GM18526 (cell line): ENCODE measurements around the gene NDUFAF2.

ENCODE experiments used
- POLR2A ChIP-seq: IDR thresholded peaks from 3 replicates; pipeline ENCODE4 v1.6.1; 2011; ENCODE audit not compliant: insufficient read length; ENCODE audit errors: extremely low read depth

The NDUFAF2 gene

GRCh38 chr5:61168951-61169350, 223.9 kb downstream of the NDUFAF2 start:
- TF ChIP-seq POLR2A = no peak

- TF ChIP-seq POLR2A = no peak
Observed at GRCh38 chr5:61171479-61171878, 226.5 kb downstream of the NDUFAF2 start.

GRCh38 chr5:61176631-61177030, 231.6 kb downstream of the NDUFAF2 start:
- no peak for TF ChIP-seq POLR2A

GRCh38 chr5:61177070-61177469, 232.1 kb downstream of the NDUFAF2 start:
- no peak for TF ChIP-seq POLR2A

GRCh38 chr5:61177716-61178115, 232.7 kb downstream of the NDUFAF2 start:
- no peak for TF ChIP-seq POLR2A

GRCh38 chr5:61178702-61179101, 233.7 kb downstream of the NDUFAF2 start:
- no peak for TF ChIP-seq POLR2A

GRCh38 chr5:61180886-61181285, 235.9 kb downstream of the NDUFAF2 start:
- no peak for TF ChIP-seq POLR2A

- TF ChIP-seq POLR2A = no peak
Observed at GRCh38 chr5:61182449-61182848, 237.4 kb downstream of the NDUFAF2 start.

GRCh38 chr5:61183538-61183937, 238.5 kb downstream of the NDUFAF2 start:
- no peak for TF ChIP-seq POLR2A

GRCh38 chr5:61184708-61185107, 239.7 kb downstream of the NDUFAF2 start:
- TF ChIP-seq POLR2A = no peak

- no peak for TF ChIP-seq POLR2A
Observed at GRCh38 chr5:61186634-61187033, 241.6 kb downstream of the NDUFAF2 start.

- no peak for TF ChIP-seq POLR2A
Observed at GRCh38 chr5:61198606-61199005, 253.6 kb downstream of the NDUFAF2 start.

GRCh38 chr5:61200582-61201155, 255.7 kb downstream of the NDUFAF2 start:
- TF ChIP-seq POLR2A = no peak

- TF ChIP-seq POLR2A = no peak
Observed at GRCh38 chr5:61202213-61202612, 257.2 kb downstream of the NDUFAF2 start.
